GM19043 (cell line): ENCODE measurements around the gene IL4R.
A peak's percentile ranks its signal among the peaks of the same experiment; 100 is the strongest.

Experiments
- ATAC-seq: cut with Tn5 transposase; IDR thresholded peaks from one replicate; pipeline ENCODE4 v1.9.1; 2021; ENCODE audit warnings: low read depth; ENCODE audit not compliant: unreplicated experiment

Gene IL4R

DNA sequence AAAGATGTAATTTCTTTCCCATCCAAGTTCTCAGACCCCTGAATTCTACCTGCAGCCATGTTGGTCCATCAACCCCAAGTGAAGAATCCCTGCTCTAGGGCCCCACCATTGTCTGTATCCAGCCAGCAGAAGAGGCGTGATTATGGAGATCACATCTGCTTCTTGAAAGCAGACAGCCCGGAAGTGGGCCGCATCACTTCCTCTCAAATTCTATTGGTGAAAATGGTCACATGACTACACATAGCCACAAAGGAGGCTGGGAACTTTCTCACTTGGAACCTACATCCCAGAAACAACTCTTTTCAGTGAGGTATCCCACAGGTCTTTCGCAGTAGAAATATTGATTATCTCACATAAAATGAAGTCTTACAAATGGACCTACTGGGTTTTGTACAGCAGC lies 40.1 kb downstream of the IL4R start:
- no peak for ATAC-seq

GRCh38 chr16:27355610-27356009 lies 41.8 kb downstream of the IL4R start:
- ATAC-seq = no peak

DNA sequence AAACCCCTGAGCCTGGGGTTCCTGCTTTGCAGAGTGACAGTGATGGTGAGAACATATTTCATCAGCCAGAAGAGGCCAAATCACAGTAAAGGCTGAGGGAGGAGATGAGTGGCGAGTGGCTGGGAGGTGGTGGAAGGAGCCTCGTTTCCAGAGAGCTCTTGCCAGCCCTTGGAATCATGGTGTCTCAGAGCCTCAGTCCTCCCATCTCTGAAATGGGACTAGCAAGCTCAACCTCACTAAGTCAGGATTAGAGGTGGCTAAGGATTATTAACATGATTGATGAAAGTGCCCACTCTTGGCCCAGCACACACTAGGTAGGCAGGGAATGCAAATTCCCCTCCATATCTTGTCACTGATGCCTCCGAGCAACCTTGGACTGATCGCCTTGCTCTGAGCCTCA lies 43.0 kb downstream of the IL4R start:
- ATAC-seq = no peak

- ATAC-seq = no peak
Observed at GRCh38 chr16:27359051-27359450, 45.3 kb downstream of the IL4R start.

DNA sequence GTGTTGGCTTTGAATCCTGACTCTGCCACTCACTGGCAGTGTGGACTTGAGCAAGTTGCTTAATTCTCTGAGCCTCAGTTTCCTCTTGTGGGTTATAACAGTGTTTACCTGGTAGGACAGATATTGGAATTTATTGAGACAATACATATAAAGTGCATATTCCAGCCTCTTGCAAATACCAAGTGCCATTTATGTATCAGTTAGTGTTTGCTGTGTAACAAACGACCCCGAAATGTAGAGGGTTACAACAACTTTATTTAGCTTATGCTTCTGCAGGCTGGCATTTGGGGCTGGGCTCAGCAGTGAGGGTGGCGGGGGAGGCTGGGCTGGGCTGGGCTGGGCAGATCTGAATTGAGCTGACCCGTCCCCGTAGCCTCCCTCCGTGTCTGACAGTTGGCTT lies 45.8 kb downstream of the IL4R start:
- ATAC-seq = no peak

GRCh38 chr16:27361987-27362386 lies 48.2 kb downstream of the IL4R start:
- ATAC-seq = no peak

DNA sequence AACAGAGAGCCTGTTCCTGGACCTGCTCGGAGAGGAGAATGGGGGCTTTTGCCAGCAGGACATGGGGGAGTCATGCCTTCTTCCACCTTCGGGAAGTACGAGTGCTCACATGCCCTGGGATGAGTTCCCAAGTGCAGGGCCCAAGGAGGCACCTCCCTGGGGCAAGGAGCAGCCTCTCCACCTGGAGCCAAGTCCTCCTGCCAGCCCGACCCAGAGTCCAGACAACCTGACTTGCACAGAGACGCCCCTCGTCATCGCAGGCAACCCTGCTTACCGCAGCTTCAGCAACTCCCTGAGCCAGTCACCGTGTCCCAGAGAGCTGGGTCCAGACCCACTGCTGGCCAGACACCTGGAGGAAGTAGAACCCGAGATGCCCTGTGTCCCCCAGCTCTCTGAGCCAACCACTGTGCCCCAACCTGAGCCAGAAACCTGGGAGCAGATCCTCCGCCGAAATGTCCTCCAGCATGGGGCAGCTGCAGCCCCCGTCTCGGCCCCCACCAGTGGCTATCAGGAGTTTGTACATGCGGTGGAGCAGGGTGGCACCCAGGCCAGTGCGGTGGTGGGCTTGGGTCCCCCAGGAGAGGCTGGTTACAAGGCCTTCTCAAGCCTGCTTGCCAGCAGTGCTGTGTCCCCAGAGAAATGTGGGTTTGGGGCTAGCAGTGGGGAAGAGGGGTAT lies 48.9 kb downstream of the IL4R start:
- no peak for ATAC-seq

DNA sequence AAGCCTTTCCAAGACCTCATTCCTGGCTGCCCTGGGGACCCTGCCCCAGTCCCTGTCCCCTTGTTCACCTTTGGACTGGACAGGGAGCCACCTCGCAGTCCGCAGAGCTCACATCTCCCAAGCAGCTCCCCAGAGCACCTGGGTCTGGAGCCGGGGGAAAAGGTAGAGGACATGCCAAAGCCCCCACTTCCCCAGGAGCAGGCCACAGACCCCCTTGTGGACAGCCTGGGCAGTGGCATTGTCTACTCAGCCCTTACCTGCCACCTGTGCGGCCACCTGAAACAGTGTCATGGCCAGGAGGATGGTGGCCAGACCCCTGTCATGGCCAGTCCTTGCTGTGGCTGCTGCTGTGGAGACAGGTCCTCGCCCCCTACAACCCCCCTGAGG lies 49.5 kb downstream of the IL4R start:
- no peak for ATAC-seq

- no peak for ATAC-seq
Observed at GRCh38 chr16:27363797-27364196, 50.0 kb downstream of the IL4R start.

GRCh38 chr16:27364493-27365141 lies 50.8 kb downstream of the IL4R start:
- ATAC-seq = no peak

- ATAC-seq = no peak
Observed at GRCh38 chr16:27365142-27366089, 51.6 kb downstream of the IL4R start.

GRCh38 chr16:27366687-27367460 lies 53.1 kb downstream of the IL4R start:
- ATAC-seq = no peak

GRCh38 chr16:27367461-27368357 lies 53.9 kb downstream of the IL4R start:
- peak; percentile 73 for ATAC-seq

GRCh38 chr16:27368358-27368722 lies 54.6 kb downstream of the IL4R start:
- no peak for ATAC-seq

DNA sequence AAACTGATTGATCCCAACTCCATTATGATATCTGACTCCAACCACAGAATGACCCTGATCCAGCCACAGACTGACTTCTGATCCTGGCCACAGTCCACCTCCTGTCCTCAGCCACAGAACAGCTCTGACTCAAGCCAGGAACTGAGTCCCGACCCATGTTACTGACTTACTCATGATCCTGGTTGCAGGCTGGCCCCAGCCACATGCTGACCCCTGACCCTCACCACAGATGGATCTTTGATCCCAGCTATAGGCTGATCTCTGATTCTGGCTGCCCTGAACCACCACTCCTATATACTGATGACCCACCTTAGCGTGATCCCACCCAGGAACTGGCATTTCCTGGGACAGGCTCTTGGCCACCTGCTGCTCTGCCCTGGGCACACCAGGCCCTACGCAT lies 56.0 kb downstream of the IL4R start:
- no peak for ATAC-seq

GRCh38 chr16:27370318-27370717 lies 56.5 kb downstream of the IL4R start:
- no peak for ATAC-seq

- no peak for ATAC-seq
Observed at GRCh38 chr16:27373312-27373711, 59.5 kb downstream of the IL4R start.

DNA sequence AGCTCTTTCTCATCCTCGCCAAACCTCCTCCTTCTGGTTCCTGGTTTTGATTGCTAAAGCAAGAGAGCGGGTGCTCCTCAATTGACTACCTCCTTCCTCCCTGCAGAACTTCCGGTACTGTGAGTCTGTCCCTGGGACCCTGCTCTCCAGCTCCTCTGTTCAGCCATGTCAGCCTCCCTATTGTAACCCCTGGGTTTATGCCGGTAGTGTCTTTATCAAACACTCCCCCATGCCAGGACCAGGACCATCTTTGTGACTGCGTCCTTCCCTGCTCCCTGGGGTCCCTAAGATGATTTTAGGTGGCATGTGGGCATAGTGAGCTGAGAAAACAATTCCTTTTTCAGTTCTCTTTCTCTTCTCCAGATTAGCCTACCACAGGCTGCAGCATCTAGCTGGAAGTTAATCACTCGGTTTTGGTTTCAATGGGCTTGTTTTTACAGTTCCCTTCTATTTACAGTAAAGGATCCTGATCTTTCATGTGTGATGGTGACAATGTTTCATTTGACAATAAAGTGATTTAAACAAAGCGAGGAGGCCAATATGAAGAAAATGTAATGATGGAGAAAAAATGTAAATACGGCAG lies 60.5 kb downstream of the IL4R start:
- no peak for ATAC-seq

DNA sequence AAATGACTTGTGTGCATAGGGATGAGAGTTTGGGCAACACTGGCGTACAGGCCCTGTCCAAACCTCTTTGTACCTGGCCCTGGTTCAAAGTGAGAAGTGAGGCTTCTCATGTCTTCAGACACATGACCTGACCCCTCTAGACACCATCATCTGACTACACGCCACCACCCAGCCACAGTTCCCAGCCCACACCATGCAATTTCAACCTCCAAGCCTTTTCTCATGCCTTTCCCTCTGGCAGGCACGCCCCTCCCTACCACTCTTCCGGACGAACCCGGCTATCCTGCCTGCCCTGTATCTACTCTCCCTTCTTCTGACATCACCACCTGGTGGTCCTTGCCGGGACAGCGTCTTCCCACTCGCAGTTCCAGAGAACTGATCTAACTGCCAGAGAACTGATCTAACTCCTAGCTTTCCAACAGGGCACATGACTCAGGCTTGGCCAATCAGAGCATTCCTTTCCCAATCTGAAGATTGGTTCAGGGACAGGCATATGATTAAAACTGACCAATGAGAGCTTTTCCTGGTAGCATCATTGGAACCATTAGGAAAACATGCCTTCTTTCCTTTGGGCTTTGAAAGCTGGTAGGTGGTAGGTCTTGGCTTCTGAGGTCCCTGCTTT lies 61.1 kb downstream of the IL4R start:
- no peak for ATAC-seq
